GM21825 (cell line): ENCODE data around the gene MRPL24.
A peak's percentile ranks its signal among the peaks of the same experiment; 100 is the strongest.

Experiments
- ATAC-seq: cut with Tn5 transposase; IDR thresholded peaks from one replicate; pipeline ENCODE4 v1.9.1; 2021; ENCODE audit warnings: mild to moderate bottlenecking, moderate library complexity; ENCODE audit not compliant: unreplicated experiment

Gene MRPL24

DNA sequence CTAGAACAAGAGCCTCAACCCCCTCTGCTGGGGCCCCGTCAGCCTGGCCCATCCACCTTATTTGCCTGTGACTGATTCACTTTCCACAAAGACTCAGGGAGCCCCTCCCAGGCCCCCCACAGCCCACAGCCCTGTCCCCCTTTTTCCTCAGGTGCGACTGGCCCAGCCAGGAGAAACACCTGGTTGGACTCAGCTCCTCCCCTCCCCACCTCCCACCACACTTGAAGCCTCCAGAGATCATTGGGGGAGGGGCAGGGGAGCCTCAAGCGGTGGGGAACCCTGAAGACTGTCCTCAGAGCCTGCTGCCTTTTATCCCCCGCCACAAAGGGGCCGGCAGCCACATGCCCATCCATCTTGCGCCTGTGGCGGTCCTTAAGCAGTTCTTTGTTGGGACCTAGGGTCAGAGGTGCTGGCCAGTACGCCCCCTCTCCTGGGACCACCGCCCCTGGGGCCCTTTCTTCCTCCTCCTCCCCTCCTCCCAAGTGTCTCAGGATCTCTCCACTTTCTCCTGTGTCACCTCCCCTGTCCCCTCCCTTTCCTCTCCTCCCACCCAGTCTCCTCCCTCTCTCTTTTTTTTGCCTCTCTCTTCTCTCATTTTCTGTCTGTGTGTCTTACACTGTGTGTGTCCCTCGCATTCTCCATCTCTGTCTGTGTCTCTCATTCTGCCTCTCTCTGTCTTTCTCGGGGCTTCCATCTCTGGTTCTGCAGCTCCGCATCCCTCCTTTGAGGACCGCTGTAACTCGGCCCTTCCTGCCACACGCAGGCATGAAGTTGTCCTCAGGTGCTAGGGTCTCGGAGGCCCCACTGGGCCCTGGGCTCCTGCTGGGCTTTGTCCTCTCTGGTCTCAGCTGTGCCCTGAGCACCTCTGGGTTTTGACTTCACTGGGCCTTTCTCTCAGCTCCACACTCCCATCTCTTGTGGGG lies 47.7 kb downstream of the MRPL24 start:
- ATAC-seq: no peak

DNA sequence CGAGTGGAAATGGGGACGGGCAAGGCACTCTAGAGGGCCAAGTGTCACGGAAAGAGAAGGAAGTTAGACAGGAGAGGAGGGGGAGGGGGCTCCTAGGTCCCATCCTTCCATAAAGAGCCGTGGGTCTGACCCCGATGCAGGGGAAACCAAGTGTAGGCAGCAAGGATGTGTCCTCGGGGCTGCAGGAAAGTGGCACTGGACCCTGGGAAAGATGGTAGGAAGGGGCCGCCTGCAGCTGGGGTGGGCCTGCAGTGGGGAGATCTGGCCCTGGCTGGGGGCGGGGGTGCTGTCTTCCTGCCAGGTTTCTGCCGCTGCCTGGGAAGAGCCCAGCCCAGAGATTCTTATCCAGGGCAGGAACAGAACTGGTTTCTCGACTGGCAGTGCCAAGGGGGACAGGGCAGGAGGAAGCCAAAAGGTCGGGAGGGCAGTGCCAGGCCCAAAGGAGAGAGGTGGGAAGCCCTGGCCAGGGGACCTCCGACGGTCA lies 48.4 kb downstream of the MRPL24 start:
- no peak for ATAC-seq

DNA sequence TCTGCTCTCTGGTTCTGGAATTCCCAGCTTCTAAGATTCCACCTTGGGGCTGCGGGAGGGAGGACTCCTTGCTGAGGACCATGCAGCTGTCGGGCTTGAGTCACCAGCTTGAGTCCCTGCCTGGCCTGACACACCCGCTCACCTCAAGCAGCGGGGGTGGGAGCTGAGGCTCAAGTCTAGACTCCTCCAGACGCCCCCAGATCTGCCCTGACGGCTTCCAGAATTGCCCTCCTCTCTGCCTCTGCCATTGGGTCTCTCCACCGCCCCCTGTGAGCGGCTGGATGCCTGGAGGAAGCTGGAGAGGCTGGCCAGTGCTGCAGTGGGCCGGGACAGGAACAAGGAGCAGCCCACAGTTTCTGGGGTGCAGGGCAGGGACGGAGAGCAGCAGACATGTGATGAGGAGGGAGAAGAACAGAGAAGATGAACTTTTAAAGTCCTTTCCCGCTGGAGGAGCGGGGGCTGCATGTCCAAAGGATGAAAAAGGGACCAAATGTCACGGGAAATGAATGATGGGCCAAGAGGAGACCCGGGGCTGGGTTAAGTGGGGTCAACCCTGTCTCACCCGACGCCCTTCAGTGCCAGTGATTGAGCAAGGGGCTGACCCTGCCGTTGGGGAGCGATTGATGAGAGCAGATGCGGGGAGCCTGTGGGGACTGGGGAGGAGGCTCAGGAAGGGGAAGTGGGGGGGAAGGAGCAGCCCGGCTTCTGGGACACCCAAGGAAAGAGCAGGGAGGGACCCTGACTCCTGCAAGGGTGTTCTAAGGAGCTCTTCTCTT lies 49.0 kb downstream of the MRPL24 start:
- no peak for ATAC-seq

DNA sequence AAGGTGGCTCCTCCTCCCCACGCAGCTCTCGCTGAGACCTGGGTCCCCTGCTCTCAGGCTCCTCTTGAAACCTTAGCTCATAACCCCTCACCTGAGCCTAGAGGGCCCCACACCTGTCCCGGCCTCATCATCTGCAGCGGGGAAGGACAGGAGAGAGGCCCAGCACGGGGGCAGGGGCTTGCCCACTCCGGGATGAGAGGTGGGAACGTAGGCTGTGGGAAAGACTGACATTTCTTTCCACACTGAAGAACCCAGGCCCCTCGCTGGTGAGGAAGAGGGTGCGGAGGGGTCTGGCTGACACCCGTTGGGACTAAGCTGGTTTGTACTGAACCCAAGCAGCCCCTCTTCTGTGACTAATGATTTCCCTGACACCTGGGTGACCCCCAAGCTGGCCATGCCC lies 49.7 kb downstream of the MRPL24 start:
- ATAC-seq: no peak

DNA sequence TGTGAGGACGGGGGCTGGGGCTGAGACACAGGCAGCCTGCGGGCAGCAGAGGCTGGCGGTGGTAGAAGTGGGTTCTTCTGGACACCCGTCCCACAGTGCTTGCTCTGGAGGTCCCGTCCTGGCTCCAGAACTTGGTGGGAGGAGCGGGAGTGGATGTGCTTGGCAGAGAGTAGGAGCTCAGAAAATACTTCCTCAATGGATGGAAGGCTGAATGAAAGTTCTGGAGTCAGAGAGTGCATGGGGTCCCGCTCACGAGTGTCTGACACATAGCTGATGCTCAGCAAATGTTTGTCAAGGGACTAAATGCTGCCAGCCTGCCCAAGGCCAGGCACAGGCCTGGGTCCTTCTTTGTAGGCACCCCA lies 50.2 kb downstream of the MRPL24 start:
- ATAC-seq: no peak

DNA sequence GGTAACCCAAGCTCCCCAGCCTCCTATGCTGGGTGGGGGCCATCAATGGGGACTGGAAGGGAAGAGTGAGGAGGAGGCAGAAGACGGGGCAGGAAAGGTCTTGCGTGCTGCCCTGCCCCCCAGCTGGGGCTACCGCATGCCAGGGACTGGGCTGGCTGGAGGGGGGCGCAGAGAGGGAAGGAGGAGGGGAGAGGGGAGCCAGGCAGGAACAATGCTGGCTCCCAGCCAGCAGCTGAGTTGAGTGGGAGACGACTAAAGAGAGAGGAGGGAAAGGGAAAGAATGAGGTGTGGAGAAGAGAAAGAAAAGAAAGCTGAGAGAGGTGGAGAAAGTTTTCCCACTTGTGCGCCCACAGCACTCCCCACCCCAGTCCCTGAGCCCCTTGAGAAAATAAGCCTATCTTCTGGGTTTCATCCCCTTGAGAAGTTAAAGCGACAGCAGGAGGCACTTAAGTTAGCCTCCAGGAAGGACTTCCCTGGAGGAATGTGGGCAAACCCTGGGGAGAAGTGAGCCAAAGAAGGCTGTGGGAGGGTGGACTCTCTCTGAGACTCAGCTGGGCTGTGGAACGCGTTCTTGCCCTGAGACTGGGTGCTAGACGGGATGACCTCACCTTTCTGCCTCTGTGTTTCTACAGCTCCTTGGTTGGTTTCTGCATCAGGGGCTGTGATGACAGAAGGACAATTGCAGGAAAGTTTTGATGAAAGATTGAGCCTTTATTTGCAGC lies 50.8 kb downstream of the MRPL24 start:
- ATAC-seq: no peak

DNA sequence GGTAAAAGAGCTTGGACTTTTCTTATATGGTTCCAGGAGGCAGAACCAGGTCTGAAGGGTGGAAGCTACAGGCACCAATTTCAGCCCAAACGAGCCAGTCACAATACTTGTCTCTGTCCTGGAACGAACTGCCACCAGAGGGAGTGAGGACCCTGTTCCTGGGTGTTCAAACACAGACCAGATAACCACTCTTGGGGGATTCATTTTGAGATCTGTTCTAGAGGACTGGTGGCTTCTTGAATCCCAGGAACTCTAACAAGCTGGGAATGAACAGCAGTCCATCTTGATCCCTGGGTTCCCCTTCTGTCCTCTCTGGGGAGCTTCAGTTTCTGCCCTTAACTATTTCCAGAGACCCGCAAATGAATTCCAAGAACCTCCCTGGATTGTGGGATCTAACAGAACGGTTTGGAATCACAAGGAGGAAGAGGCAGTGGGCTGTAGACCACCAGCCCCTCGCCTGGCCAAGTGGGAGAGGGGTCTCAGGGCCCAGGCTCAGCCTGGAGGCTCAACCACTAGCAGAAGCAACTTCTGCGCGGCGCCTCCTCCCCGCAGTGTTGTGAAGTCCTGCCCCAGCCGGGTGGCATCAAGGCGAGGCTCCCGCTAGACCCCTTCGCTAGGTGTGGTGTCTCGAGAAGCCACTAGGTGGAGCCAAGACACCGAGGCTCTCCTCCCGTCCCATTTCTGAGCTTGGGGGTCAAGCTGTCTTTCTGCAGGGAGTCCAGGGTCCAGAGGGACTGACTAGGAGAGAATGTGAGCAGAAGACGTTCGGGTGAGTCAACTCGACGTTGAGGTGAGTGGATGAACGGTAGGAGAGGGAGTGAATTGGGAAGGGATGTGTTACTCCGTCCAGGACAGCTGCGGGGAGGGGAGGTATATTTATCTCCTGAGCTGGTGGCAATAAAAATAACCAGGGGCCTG lies 51.6 kb downstream of the MRPL24 start:
- peak; percentile 74 for ATAC-seq
